NCI-H2081 (cell line): ENCODE results near the gene FNIP1.
"Not testable (repeated sequence)": the region's sequence is repeated elsewhere in the genome, so short reads cannot be mapped to it uniquely, and the experiment has no call there.

Experiments used
- DNase-seq, 2 experiments: peaks; one replicate each; lab custom pipeline; 2025; lab: John Stamatoyannopoulos, UW

The FNIP1 gene

GRCh38 chr5:131607903-131608540 lies 188.8 kb downstream of the FNIP1 start:
- DNase-seq: no peak

GRCh38 chr5:131607418-131607817 lies 189.4 kb downstream of the FNIP1 start:
- DNase-seq: no peak

GRCh38 chr5:131605086-131605485 lies 191.7 kb downstream of the FNIP1 start:
- no peak for DNase-seq

GRCh38 chr5:131595088-131596033 lies 201.5 kb downstream of the FNIP1 start:
- DNase-seq: no peak

- no peak for DNase-seq
These were observed 202.9 kb downstream of the FNIP1 start for GRCh38 chr5:131593921-131594320.

GRCh38 chr5:131593436-131593835 lies 203.4 kb downstream of the FNIP1 start:
- DNase-seq: not testable (repeated sequence)
